ENCODE data around the gene STIM1.

GRCh38 chr11:4115128-4115527 is 259.7 kb downstream of the STIM1 start:
- no peak for TF ChIP-seq YY1 (IDR thresholded peaks at IDR 0.05; ENCODE audit: insufficient read depth, insufficient read length)
- TF ChIP-seq SUZ12 (IDR thresholded peaks at IDR 0.05; ENCODE audit: extremely low read depth, insufficient read depth, insufficient read length): no peak
- no peak for TF ChIP-seq ZNF274 (IDR thresholded peaks at IDR 0.05; ENCODE audit: low read depth, low read length)
